HG03175 (cell line): ENCODE results near the gene PRPH.
"Not testable (repeated sequence)": the region's sequence is repeated elsewhere in the genome, so short reads cannot be mapped to it uniquely, and the experiment has no call there.

ENCODE experiments used
- ATAC-seq: cut with Tn5 transposase; IDR thresholded peaks from one replicate; pipeline ENCODE4 v1.9.1; 2021; ENCODE audit warnings: mild to moderate bottlenecking, moderate library complexity; ENCODE audit not compliant: unreplicated experiment

The PRPH gene

DNA sequence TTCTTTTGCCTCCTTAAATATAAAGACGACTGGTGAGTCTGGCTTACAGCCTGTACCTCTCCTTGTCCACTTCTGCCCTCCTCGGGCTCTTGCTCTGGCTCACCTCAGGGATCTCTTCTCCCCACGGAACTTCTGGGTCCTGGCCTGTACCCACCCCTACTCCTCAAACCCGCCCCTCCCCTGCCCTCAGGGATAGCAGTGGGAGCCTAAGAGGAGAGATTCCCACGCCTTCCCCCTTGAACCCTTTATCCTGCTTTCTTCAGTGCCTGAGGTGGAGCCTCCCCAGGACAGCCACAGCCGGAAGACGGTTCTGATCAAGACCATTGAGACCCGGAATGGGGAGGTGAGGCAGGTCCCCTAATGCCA is 2.7 kb downstream of the PRPH start:
- no peak for ATAC-seq

DNA sequence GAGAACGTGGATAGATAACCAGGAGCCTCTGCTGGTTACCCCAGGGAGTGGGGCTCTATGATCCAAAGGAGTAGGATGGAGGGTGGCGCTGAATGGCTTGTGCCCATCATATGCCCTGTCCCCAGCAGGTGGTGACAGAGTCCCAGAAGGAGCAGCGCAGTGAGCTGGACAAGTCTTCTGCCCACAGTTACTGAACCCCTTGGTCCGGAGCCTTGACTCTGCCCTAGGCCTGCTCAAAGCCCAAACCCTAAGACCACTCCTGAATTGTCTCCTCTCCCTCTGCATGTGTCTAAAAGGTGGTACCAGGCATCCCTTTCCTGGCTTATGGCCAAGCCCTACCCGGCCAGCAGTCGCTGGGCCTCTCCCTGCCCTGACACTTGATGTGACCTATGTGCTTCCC is 3.2 kb downstream of the PRPH start:
- no peak for ATAC-seq

DNA sequence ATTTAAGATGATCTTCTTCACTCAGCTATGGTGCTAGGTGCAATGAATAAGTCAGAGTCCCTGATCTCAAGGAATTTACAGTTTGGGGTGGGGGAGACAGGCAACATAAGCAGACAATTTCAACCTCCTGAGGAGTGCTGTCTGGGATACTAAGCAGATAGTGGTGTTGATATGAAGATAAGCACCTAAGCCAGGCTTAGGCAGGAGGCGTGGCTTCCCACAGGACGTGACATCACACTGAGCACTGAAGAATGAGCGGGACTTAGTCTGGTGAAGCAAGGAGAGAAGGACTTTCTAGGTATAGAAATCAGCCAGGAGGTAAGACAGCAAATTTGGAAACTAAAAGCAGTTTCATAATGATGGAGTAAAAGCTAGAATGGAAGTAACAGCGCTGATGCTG is 6.8 kb downstream of the PRPH start:
- ATAC-seq = no peak

DNA sequence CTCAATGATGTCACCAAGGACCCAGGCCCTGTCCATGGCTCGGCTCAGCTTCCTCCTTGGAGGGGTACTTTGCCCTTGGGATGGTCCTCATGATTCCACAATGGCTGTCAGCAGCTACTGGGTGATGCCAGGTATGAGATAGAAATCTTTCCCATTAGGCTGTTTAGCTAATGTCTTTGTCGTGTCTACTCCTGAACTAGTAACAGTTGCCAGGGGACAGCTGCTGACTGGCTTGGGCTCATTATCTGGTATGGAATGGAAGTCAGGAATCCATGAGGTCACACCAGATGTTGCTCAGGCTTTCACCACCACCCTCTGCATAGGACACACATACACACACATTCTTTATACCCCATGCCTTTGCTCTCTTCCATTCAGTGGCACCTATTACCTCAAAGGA is 9.2 kb downstream of the PRPH start:
- ATAC-seq = no peak

DNA sequence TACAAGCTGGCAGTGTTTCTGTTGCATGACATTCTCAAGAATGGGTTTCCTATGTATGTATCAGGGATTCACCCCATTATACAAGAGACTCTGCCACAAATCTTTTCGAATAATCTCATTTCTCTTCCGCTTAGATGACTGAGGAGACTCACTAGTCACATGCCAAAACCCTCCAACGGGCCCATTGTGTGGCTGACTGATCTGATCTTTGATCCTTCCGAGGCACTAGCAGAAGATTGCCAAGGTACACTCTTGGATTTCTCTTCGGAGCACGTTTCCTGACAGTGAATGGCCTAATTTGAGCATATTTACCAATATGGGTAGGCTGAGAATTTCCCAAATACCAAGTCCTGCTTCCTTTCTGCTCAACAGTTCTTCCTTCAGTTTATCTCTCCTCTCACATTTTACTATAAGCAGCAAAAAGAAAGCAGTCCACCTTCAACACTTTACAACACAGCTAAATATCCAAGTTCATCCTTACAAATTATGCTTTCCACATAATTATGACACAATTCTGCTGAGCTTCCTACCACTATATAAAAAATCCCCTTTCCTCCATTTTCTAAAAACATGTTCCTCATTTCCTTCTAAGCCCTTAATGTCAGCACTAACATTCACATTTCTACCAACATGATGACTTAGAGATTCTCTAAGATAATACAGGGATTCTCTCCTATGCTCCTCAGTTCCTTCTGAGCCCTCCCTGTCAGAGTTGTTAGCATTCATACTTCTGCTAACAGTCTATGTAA is 11.0 kb downstream of the PRPH start:
- ATAC-seq = no peak

DNA sequence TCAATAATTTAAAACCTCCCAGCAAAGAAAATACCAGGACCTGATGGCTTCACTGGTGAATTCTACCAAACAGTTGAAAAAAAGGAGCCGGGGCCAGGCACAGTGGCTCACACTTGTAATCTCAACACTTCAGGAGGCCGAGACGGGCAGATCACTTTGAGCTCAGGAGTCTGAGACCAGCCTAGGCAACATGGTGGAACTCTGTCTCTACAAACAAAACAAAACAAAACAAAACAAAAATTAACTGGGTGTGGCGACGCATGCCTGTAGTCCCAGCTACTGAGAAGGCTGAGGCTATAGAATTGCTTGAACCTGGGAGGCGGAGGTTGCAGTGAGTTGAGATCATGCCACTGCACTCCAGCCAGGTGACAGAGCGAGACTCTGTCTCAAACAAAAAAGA is 14.4 kb downstream of the PRPH start:
- ATAC-seq = no peak

DNA sequence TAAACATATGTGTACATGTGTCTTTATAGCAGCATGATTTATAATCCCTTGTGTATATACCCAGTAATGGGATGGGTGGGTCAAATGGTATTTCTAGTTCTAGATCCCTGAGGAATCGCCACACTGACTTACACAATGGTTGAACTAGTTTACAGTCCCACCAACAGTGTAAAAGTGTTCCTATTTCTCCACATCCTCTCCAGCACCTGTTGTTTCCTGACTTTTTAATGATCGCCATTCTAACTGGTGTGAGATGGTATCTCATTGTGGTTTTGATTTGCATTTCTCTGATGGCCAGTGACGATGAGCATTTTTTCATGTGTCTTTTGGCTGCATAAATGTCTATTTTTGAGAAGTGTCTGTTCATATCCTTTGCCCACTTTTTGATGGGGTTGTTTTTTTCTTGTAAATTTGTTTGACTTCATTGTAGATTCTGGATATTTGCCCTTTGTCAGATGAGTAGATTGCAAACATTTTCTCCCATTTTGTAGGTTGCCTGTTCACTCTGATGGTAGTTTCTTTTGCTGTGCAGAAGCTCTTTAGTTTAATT is 15.6 kb downstream of the PRPH start:
- not testable (repeated sequence) for ATAC-seq

DNA sequence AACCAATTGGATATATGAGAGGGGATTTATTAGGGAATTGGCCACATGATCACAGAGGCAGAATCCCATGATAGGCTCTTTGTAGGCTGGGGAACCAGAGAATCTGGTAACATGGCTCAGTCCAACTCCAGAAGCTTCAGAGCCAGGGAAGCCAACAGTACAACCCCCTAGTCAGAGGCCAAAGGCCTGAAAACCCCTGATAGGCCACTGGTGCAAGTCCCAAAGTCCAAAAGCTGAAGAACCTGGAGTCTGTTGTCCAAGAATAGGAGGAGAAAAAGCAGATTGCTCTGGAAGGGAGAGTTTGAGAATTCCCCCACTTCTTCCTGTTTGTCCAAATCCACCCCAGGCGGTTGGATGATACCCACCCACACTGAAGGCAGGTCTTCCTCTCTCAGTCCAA is 19.9 kb downstream of the PRPH start:
- ATAC-seq = no peak

DNA sequence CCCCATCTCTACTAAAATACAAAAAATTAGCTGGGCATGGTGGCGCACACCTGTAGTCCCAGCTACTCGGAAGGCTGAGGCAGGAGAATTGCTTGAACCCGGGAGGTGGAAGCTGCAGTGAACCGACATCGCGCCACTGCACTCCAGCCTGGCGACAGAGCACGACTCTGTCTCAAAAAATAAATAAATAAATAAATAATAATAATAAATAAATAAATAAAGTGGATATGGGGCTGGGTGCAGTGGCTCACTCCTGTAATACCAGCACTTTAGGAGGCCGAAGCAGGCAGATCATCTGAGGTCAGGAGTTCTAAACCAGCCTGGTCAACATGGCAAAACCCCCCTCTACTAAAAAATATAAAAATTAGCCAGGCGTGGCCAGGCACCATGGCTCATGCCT is 22.2 kb downstream of the PRPH start:
- not testable (repeated sequence) for ATAC-seq

DNA sequence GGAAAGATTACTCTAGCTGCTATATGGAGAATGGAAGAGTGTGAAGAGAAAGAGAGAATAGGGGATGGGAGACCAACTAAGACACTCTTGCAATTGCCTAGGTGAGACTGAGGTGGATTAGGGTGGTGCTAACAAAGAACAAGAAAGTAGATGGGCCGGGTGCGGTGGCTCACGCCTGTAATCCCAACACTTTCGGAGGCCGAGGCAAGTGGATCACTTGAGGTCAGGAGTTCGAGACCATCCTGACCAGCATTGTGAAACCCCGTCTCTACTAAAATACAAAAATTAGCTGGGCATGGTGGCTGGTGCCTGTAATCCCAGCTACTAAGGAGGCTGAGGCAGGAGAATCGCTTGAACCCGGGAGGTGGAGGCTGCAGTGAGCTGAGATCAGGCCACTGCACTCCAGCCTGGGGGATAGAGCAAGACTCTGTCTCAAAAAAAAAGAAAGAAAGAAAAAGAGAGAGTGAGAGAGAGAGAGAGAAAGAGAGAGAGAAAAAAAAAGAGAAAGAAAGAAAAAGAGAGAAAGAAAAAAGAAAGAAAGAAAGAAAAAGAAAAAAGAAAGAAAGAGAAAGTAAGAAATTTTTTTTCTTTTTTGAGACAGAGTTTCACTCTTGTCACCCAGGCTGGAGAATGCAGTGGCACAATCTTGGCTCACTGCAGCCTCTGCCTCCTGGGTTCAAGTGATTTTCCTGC is 25.6 kb downstream of the PRPH start:
- not testable (repeated sequence) for ATAC-seq

DNA sequence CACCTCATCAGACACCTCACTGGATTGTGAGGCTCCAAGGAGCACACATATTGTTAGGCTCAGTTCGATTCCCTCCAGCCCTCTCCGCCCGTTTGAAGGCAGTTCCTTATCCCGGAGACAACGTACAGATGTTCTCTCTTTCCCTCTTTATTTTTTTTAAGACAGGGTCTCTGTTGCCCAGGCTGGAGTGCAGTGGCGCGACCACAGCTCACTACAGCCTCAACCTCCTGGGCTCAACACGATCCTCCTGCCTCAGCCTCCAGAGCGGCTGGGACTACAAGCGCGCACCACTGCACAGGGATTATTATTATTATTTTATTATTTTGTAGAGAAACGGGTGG is 27.4 kb downstream of the PRPH start:
- no peak for ATAC-seq

DNA sequence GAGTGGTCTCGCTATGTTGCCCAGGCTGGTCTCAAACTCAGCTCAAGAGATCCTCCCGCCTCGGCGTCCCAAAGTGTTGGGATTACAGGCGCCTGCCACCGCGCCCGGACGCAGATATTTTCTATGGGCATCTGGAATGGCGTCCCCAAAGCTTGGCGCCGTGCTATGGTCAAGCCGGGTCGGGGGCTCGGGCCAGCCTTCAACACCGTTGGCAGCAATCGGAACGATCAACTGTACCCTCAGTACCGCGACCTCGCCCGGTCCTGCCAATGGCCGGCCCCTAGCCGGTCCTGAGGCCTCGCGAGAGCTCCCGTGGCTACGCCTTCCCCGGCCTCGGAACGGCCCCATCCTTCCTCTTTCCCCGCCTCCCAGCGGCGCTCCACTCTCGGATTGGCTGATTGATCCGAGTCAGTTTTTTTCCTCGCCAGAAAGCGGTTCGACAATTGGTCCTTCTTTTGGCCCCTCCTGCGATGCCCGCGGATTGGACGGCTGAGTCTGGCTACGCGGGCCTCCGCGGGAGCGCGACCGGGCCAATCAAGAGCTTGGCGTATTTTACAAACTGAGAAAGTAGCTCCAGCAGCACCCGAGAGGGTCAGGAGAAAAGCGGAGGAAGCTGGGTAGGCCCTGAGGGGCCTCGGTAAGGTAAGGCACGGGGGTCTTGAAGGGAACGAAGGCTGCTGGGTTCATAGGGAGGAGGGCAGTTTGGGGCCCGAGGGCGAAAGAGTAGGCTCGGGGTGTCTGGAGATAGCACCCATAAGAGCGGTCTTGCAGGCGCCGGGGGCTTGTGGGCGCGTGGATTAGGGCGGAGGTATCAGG is 28.0 kb downstream of the PRPH start, which contains the start of gene TROAP:
TROAP (plus strand) TSS at position 548 of the 816 bp plus-strand sequence. CDS start 354 bp downstream, outside the sequence.
- peak; percentile 99 for ATAC-seq

DNA sequence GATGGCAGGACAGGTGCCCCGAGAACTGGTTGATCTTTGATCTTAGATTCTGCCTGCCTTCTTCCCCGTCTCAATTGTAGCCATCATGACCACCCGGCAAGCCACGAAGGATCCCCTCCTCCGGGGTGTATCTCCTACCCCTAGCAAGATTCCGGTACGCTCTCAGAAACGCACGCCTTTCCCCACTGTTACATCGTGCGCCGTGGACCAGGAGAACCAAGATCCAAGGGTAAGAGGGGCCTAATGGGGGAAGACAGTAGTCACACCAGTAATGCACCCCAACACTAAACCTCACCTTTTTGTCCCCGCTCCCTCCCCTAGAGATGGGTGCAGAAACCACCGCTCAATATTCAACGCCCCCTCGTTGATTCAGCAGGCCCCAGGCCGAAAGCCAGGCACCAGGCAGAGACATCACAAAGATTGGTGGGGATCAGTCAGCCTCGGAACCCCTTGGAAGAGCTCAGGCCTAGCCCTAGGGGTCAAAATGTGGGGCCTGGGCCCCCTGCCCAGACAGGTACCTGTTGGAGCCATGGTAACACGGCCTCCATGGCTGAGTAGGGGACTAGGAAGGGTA is 28.7 kb downstream of the PRPH start:
- no peak for ATAC-seq

DNA sequence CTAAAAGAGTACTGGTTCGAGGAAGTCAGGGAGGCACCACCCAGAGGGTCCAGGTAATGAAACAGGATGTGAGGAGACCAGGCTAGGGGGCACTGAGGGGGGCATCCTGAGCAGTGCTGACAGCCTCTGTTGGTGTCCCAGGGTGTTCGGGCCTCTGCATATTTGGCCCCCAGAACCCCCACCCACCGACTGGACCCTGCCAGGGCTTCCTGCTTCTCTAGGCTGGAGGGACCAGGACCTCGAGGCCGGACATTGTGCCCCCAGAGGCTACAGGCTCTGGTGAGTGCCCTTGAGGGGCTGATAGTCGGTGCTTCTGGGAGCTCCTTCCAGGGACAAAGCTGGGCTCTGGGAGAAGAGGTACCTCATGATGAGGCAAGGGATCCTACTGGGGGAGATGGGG is 30.7 kb downstream of the PRPH start:
- ATAC-seq = no peak

DNA sequence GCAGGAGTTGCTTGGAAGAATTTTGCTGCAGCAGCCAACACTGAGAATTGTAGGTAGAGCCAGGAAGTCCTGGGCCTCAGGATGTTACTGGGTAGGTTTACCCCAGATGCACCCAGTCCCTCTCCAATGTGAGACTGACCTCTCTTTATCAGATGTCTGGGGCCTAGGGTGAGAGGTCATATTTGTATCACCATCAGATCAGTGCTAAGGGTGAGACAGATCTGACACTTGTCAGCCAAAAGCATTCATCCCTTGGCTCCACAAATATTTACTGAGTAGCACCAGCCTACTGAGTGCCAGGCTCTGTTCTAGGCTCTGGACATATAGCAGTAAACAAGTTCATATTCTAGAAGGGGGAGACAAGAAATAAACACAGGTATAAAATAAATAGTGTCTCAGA is 32.4 kb downstream of the PRPH start:
- ATAC-seq = no peak

DNA sequence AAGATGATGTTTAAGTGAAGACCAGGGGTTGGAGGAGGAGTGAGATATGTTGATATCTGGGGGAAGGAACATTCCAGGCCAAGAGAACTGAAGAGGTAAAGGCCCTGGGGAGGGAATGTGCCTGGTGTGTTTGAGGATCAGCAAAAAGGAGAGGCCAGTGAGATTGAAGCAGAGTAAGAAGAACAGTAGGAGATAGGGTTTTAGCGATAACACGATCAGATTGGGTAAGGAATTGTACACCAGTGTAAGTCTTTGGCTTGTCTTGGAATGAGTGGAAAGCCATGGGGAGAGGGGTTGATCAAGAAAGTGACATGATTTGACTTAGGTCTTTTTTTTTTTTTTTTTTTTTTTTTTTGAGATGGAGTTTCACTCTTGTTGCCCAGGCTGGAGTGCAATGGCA is 32.9 kb downstream of the PRPH start:
- ATAC-seq = no peak

DNA sequence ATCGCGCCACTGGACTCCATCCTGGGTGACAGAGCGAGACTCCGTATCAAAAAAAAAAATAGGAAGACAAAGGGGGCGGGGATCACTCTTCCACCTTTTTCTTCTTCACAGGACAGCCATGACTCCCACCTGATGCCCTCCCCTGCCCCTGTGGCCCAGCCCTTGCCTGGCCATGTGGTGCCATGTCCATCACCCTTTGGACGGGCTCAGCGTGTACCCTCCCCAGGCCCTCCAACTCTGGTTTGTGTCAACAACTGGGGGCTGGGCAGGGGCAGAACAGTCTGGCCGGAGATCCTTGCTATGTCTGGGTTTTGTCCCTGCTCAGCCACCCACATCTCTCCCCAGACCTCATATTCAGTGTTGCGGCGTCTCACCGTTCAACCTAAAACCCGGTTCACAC is 33.9 kb downstream of the PRPH start:
- ATAC-seq = no peak

DNA sequence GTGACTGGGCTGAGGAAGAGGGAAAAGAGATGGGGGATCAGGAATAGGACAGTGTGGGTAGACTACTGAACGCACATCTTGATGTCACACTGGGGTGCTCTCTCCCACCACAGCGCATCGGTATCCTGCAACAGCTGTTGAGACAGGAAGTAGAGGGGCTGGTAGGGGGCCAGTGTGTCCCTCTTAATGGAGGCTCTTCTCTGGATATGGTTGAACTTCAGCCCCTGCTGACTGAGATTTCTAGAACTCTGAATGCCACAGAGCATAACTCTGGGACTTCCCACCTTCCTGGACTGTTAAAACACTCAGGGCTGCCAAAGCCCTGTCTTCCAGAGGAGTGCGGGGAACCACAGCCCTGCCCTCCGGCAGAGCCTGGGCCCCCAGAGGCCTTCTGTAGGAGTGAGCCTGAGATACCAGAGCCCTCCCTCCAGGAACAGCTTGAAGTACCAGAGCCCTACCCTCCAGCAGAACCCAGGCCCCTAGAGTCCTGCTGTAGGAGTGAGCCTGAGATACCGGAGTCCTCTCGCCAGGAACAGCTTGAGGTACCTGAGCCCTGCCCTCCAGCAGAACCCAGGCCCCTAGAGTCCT is 35.2 kb downstream of the PRPH start:
- ATAC-seq = no peak

DNA sequence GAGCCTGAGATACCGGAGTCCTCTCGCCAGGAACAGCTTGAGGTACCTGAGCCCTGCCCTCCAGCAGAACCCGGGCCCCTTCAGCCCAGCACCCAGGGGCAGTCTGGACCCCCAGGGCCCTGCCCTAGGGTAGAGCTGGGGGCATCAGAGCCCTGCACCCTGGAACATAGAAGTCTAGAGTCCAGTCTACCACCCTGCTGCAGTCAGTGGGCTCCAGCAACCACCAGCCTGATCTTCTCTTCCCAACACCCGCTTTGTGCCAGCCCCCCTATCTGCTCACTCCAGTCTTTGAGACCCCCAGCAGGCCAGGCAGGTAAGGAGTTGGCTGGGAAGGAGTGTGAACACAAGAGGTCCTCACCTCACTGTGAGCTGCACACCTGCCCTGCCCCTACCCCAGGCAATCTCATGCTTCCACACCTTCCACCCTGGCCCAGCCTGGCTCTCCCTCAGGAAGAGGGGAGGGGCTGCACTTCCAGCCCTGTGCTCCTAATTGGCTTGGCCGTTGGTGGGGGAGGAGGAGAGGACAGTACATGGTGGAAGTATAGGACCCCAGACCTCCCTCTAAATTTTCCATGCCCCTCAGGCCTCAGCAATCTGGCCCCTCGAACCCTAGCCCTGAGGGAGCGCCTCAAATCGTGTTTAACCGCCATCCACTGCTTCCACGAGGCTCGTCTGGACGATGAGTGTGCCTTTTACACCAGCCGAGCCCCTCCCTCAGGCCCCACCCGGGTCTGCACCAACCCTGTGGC is 35.9 kb downstream of the PRPH start:
- no peak for ATAC-seq
